ENCODE data around the gene RTN4IP1.

The RTN4IP1 gene

DNA sequence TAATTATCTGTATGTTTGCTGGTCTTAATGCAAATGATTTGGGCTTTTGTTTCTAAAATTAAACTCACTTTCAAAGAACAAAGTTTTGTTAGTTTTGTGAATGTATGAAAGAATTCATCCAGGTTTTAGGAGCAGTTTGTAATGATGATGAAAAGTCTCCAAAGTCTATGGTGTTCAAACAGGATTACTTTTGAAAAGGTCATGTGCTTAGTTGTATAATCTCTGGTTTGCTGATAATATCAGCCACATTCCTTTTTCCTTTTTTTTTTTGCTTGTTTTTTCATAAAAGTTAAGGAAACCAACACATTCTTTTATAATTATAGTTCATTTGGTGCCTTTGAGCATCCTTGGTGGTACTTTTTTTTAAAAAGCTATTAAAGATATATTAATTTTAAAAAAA lies 88.9 kb downstream of the RTN4IP1 start:
- Histone ChIP-seq H3K36me3 (no peaks in the 10 kb centered on the region), H3K9me3 (no peaks in the 10 kb centered on the region), H3K4me1 (no peaks in the 10 kb centered on the region), H3K4me3 (ENCODE audit: low read depth, low read length) (no peak overlapping the region), H3K27me3 (peaks cover 23% of the 10 kb centered on the region)
- TF ChIP-seq, protein P1, sequence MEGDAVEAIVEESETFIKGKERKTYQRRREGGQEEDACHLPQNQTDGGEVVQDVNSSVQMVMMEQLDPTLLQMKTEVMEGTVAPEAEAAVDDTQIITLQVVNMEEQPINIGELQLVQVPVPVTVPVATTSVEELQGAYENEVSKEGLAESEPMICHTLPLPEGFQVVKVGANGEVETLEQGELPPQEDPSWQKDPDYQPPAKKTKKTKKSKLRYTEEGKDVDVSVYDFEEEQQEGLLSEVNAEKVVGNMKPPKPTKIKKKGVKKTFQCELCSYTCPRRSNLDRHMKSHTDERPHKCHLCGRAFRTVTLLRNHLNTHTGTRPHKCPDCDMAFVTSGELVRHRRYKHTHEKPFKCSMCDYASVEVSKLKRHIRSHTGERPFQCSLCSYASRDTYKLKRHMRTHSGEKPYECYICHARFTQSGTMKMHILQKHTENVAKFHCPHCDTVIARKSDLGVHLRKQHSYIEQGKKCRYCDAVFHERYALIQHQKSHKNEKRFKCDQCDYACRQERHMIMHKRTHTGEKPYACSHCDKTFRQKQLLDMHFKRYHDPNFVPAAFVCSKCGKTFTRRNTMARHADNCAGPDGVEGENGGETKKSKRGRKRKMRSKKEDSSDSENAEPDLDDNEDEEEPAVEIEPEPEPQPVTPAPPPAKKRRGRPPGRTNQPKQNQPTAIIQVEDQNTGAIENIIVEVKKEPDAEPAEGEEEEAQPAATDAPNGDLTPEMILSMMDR (IDR thresholded peaks at IDR 0.05; ENCODE audit: low read depth, low read length): no peak
- DNase-seq: no peak

DNA sequence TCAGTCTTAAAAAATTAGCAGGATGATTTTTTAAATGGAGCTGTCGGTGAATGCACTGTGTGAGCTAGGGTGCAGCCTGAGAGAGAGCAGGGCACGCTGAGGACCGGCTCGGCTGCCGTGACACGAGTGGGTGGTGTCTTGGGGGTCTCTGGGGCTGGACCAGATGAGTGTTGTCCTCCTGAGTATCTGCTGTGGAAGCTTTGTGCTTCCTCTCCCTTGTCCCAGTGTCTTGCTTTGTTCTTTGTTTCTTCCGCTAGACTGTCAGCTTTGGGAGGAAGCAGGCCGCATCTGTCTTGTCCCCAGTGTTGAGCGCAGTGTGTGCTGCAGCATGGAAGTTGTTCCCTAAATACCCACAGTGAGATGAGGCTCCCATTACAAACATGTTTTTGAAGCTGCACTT lies 89.4 kb downstream of the RTN4IP1 start:
- TF ChIP-seq, protein P1 (IDR thresholded peaks at IDR 0.05; ENCODE audit: low read depth, low read length): no peak
- H3K9me3 ChIP-seq: no peaks in the 10 kb centered on the region
- peaks cover 23% of the 10 kb centered on the region for H3K27me3 ChIP-seq
- DNase-seq: no peak
- no peaks in the 10 kb centered on the region for H3K36me3 ChIP-seq
- H3K4me3 ChIP-seq (ENCODE audit: low read depth, low read length): no peak overlapping the region
- H3K4me1 ChIP-seq: no peaks in the 10 kb centered on the region

DNA sequence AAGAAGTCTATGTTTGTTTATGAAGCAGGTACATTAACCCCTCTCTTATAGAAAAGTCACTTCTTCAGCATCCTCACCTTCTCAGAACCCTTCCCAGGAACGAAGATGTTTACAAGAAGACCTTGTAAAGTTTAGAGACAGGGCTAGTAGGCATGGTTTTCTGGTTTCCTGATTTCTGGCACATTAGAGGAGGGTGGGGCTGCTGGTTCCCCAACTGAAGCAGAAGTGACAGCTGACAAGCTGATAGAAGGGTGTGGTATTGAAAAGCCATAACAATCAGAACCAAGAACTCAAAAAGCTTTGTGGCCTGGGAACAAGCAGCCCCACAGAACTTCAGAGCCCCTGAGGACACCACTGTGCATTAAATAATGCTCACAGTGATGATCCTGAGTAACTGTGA lies 91.2 kb downstream of the RTN4IP1 start:
- no peak for DNase-seq
- Histone ChIP-seq H3K36me3 (no peaks in the 10 kb centered on the region), H3K9me3 (no peaks in the 10 kb centered on the region), H3K27me3 (peaks cover 34% of the 10 kb centered on the region), H3K4me1 (no peaks in the 10 kb centered on the region), H3K4me3 (ENCODE audit: low read depth, low read length) (no peak overlapping the region)
- TF ChIP-seq, protein P1 (IDR thresholded peaks at IDR 0.05; ENCODE audit: low read depth, low read length): no peak

DNA sequence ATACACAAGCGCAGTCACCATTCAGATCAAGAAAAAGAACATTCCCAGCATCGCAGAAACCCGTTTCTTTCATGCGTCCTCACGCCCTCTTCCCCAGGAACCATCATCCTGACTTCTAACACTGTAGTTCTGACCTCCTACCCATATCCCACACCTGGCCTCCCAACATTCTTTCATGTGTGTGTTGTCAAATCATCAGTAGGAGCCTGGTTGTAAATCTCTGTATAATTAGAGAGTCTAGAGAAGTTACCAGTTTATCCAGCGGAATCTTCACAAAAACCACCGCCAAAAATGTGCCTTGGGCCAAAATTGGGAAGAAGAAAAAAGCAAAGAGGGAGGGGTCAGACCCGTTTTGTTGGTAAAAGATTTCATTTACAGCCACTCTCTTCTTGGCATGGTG lies 91.6 kb downstream of the RTN4IP1 start:
- no peaks in the 10 kb centered on the region for H3K4me1 ChIP-seq
- no peaks in the 10 kb centered on the region for H3K9me3 ChIP-seq
- peaks cover 38% of the 10 kb centered on the region for H3K27me3 ChIP-seq
- no peak for DNase-seq
- no peaks in the 10 kb centered on the region for H3K36me3 ChIP-seq
- TF ChIP-seq, protein P1 (IDR thresholded peaks at IDR 0.05; ENCODE audit: low read depth, low read length): no peak
- H3K4me3 ChIP-seq (ENCODE audit: low read depth, low read length): no peak overlapping the region

DNA sequence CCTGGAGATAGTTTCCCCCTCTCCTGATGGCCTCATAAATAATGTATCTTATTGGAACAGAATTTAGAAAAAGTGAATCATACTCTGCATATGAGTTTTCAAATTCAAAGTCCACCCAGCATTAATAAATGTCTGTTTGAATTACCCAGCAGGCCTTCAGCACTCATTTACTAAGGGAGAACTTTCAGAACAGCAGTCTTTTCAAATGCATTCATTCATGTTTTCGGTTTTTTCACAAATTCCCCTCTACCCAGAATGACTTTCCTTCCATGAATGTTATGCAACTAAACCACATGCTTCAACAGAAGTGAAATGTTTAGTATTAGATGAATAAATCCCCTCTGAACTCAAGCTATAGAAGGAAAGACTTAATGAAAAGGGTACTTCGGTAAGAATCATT lies 92.4 kb downstream of the RTN4IP1 start:
- no peaks in the 10 kb centered on the region for H3K9me3 ChIP-seq
- TF ChIP-seq, protein P1 (IDR thresholded peaks at IDR 0.05; ENCODE audit: low read depth, low read length): no peak
- DNase-seq: no peak
- H3K4me3 ChIP-seq (ENCODE audit: low read depth, low read length): no peak overlapping the region
- no peaks in the 10 kb centered on the region for H3K36me3 ChIP-seq
- H3K27me3 ChIP-seq: peaks cover 45% of the 10 kb centered on the region
- no peaks in the 10 kb centered on the region for H3K4me1 ChIP-seq

DNA sequence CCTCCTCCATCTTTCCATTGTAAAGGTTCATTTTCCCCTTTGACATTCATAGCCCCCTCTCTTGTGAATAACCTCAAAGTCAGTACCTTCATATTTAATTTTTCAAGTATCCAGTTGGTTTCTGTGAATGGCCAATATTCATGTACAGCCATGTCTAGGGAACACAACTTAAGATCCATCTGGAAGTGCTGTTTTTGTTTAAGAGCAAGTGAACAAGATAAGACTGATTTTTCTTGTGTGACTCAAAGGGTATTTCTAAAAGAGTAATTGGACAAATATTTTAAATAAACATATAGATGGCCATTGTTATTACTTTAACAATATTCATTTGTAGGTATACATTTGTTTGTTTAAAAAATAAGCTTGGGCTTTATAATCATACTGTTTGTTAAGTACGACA lies 92.9 kb downstream of the RTN4IP1 start:
- Histone ChIP-seq H3K4me3 (ENCODE audit: low read depth, low read length) (no peak overlapping the region), H3K27me3 (peaks cover 50% of the 10 kb centered on the region), H3K4me1 (no peaks in the 10 kb centered on the region), H3K9me3 (no peaks in the 10 kb centered on the region), H3K36me3 (no peaks in the 10 kb centered on the region)
- TF ChIP-seq, protein P1 (IDR thresholded peaks at IDR 0.05; ENCODE audit: low read depth, low read length): no peak
- DNase-seq: no peak

Measured in BE2C (cell line).